Uterus (tissue), 4 donors: Measurements from ENCODE around the gene RINL. TPM values are rescaled to one million over a fixed set of nuclear protein-coding genes. Genes with fewer than 3 reads are reported as not detected.
A peak's percentile ranks its signal among the peaks of the same experiment; 100 is the strongest.

ENCODE experiments used
- DNase-seq, 2 donors: peaks; one replicate each; pipeline ENCODE4 v3.0.0-alpha.2; 2019 to 2020
- H3K27ac ChIP-seq, 2 donors: fragments of 200-600 bp; sonication (generic); 1 replicate in 1 of 2; 2 replicates in 1 of 2; pipeline ENCODE4 v1.5.1; 2016 to 2018
- H3K27me3 ChIP-seq, 2 donors: fragments of 200-600 bp; sonication (generic); one replicate each; pipeline ENCODE4 v1.5.1; 2018 to 2019; ENCODE audit warnings: control low read depth in 1 of 2
- H3K36me3 ChIP-seq, 2 donors: fragments of 200-600 bp; sonication (generic); one replicate each; pipeline ENCODE4 v1.5.1; 2019; ENCODE audit warnings: control low read depth in 1 of 2
- H3K4me1 ChIP-seq, 2 donors: fragments of 200-600 bp; sonication (generic); one replicate each; pipeline ENCODE4 v1.5.1; 2018 to 2019; ENCODE audit warnings: control low read depth in 1 of 2
- H3K4me3 ChIP-seq, 2 donors: fragments of 200-600 bp; sonication (generic); 1 replicate in 1 of 2; 2 replicates in 1 of 2; pipeline ENCODE4 v1.5.1; 2018 to 2019; ENCODE audit warnings: mild to moderate bottlenecking in 1 of 2
- H3K9me3 ChIP-seq, 2 donors: fragments of 200-600 bp; sonication (generic); one replicate each; pipeline ENCODE4 v1.5.1; 2019; ENCODE audit warnings: control low read depth in 1 of 2
- POLR2A ChIP-seq, 2 donors: fragments of 450-650 bp; IDR thresholded peaks; one replicate each; pipeline ENCODE4 v1.6.1; 2016; ENCODE audit warnings: antibody characterized with exemption in 2 of 2, mild to moderate bottlenecking in 1 of 2, moderate library complexity in 1 of 2
- intact Hi-C: fragments of 100-400 bp; cut with DNase I; formaldehyde crosslinking; loops from one replicate; pipeline ENCODE4 v1.15.1; 2023; ENCODE audit warnings: low total_unique reads
- total RNA-seq, 4 donors: library from RNA; depleted of rRNA in 3 of 4; stranded (reverse); fragments of >200 nt in 3 of 4; gene quantifications; one replicate each; pipeline versions ENCODE4 v1.1.0 to v1.2.4, GENCODE V29; 2014 to 2023
- TF ChIP-seq, protein P1 (sequence below), 4 experiments: fragments of 200-600 bp in 2 of 4; fragments of 450-650 bp in 2 of 4; sonication (generic) in 2 of 4; IDR thresholded peaks; one replicate each; pipeline ENCODE4 v1.5.1; 2016 to 2019; ENCODE audit warnings: antibody characterized with exemption in 4 of 4, mild to moderate bottlenecking in 2 of 4, moderate library complexity in 1 of 4
- donor health status: DM: yes; HTN: yes; CAD: no.

RINL gene
- total RNA-seq, 4 donors from 2014 or later, result 3.3 to 308 (median 5.0) TPM

DNA sequence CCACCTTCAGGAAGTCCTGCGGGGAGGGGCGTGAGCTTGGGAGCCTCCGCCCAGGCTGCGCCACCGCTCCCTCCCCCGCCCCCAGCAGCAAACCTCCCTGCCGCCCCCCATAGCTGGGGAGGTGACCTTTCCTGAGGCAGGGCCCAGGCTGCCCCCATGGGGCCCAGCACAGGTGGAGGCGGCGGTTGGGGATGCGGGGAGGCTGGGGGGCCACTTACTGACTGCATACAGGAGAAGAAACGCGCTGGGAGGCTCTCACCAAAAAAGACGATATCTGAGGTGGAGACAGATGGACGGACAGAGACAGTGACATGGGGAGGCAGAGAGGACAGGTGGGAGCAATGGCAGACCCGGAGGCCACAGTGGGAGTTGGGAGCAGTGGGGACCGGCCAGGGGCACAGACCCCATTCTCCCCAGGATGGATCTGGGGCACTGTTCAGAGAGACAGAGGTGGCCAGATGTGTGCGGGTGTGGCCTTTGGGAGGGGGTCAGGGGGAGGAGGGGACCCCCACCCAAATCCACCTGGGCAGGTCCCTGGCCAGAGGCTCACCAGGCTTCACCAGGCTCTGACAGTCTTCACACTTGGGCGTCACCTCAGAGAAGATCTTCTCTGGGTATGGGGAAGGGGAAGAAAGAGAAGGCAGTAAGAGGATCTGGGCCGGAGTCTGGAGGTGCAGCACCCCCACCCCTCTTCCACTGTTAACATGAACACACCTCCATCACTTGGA, 3.0 kb upstream of the RINL start:
- Histone ChIP-seq H3K36me3 (no peaks in the 10 kb centered on the region), H3K9me3 (no peaks in the 10 kb centered on the region), H3K4me1 (no peaks in the 10 kb centered on the region), H3K4me3 (no peak overlapping the region), H3K27me3 (no peaks in the 10 kb centered on the region), H3K27ac (no peak overlapping the region)
- DNase-seq, result no peak
- no peak for TF ChIP-seq POLR2A (IDR thresholded peaks at IDR 0.05)
- TF ChIP-seq, protein P1, sequence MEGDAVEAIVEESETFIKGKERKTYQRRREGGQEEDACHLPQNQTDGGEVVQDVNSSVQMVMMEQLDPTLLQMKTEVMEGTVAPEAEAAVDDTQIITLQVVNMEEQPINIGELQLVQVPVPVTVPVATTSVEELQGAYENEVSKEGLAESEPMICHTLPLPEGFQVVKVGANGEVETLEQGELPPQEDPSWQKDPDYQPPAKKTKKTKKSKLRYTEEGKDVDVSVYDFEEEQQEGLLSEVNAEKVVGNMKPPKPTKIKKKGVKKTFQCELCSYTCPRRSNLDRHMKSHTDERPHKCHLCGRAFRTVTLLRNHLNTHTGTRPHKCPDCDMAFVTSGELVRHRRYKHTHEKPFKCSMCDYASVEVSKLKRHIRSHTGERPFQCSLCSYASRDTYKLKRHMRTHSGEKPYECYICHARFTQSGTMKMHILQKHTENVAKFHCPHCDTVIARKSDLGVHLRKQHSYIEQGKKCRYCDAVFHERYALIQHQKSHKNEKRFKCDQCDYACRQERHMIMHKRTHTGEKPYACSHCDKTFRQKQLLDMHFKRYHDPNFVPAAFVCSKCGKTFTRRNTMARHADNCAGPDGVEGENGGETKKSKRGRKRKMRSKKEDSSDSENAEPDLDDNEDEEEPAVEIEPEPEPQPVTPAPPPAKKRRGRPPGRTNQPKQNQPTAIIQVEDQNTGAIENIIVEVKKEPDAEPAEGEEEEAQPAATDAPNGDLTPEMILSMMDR (IDR thresholded peaks at IDR 0.05), result no peak
- intact Hi-C loops, result no loop called here

DNA sequence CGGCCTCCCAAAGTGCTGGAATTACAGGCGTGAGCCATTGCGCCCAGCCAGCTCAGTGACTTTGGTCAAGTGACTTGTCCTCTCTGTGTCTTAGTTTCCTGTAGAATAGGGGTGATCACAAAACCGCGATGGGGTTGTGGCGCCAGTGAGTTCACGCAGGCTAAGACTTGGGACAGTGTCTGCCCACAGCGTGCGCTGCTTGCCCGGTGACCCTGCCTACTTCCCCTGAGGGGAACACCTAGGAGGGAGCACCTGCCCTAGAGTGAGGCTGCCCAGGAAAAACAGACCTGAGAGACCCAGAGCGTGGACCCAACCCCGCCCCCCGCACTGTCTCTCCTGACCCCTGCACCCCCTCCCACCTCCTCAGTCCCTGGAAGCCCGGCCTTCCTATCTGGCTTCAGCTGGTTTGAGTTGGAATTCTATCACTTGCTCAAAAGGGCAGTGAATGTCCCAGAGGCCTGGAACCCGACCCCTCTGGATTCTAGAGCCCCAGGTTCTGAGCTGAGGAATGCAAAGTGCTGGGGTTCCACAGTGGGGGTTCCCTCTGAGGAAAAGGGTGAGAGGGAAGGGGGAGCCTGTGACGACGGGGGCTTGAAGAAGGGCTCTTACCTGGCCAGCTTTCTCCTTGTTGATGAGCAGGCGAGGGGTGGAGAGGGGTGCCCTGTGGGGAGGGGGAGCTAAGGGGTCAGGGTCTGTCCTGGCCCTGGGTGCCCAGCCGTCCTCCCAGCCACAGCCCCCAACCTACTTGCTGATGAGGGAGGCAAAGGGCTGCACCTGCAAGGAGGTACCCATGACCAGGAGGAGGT, 2.2 kb upstream of the RINL start:
- no peak overlapping the region for H3K4me3 ChIP-seq
- H3K9me3 ChIP-seq, result no peaks in the 10 kb centered on the region
- intact Hi-C loops, result no loop called here

DNA sequence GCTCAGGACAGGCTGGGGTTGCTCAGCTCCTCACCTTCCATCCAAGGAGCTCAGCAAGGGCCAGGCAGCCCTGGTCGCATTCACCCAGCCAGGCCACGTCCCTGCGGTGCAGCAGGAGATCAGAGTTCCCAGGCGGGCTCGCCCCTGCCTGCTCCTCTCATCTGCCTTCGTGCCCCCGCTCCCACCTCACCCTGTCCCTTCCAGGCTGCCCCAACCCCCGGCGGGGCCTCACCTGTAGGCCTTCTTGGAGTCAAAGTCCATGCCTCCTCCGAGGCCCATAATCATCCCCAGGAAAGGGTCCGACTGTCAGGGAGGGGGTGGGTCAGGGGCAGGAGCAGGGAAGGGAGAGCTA, 1.3 kb upstream of the RINL start:
- Histone ChIP-seq H3K27me3 (no peaks in the 10 kb centered on the region), H3K27ac (no peak overlapping the region), H3K4me1 (no peaks in the 10 kb centered on the region), H3K9me3 (no peaks in the 10 kb centered on the region), H3K36me3 (no peaks in the 10 kb centered on the region), H3K4me3 (no peak overlapping the region)
- TF ChIP-seq POLR2A (IDR thresholded peaks at IDR 0.05), result no peak
- TF ChIP-seq, protein P1 (IDR thresholded peaks at IDR 0.05), result no peak
- intact Hi-C loops, result no loop called here
- DNase-seq, result no peak

More for the DNA sequence above, 2.2 kb upstream of the RINL start:
- no peaks in the 10 kb centered on the region for H3K27me3 ChIP-seq
- no peaks in the 10 kb centered on the region for H3K36me3 ChIP-seq
- H3K27ac ChIP-seq, result no peak overlapping the region
- H3K4me1 ChIP-seq, result no peaks in the 10 kb centered on the region
- no peak for DNase-seq
- TF ChIP-seq POLR2A (IDR thresholded peaks at IDR 0.05), result no peak
- TF ChIP-seq, protein P1 (IDR thresholded peaks at IDR 0.05), result no peak

DNA sequence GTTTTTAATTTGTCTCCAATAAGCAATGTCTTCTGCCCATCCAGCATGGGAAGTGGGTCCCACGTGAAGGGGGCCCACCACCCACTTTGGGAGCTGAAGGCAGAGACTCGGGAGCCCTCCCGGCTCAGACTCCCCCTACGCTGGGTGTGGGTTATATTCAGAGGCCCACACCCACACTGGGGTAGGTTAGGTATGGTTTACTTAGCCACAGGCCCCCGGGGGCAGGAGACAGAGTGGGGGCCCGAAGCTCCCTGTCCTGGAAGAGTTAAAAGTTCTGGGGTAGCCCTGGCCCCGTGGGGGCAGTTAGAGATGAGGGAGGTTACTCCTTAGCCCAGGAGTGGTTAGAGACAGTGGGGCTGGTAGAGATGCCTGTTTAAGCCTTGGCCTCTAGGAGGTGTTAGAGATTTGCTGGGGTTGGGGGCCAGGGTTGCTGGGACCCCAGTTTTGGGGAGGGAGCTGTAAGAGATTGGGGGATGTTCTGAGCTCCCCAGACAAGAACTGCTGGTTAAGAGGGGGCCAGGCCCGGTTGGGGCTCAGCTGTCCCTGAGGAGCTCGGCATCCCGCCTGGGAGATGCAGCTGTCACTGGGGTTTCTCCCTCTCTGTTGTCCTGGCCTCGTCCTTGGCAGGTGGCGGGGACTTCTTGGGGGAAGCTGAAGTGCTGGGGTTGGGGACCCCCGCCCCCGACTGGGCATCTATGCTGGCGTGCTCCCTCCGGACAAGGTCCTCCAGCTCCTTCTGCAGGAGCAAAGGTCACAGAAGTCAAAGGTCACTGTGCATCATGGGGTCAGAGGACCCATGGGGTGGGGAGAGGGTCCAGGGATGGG, 712 bp upstream of the RINL start:
- no peaks in the 10 kb centered on the region for H3K27me3 ChIP-seq
- no peak for DNase-seq
- H3K27ac ChIP-seq, result peak overlapping the region in 1 of 2 donors; percentile 52
- H3K9me3 ChIP-seq, result no peaks in the 10 kb centered on the region
- no peaks in the 10 kb centered on the region for H3K36me3 ChIP-seq
- intact Hi-C loops, result no loop called here
- no peaks in the 10 kb centered on the region for H3K4me1 ChIP-seq
- H3K4me3 ChIP-seq, result no peak overlapping the region
- no peak for TF ChIP-seq POLR2A (IDR thresholded peaks at IDR 0.05)
- TF ChIP-seq, protein P1 (IDR thresholded peaks at IDR 0.05), result no peak
